Esophagus (tissue), 2 donors: Measurements from ENCODE around the gene SYNRG. TPM values are rescaled to one million over a fixed set of nuclear protein-coding genes. Genes with fewer than 3 reads are reported as not detected.
"Not testable (repeated sequence)": the region's sequence is repeated elsewhere in the genome, so short reads cannot be mapped to it uniquely, and the experiment has no call there.

Experiments used
- H3K27ac ChIP-seq, 2 donors: one replicate each; pipeline ENCODE4 v1.5.1; 2013; ENCODE audit warnings: low read depth in 2 of 2, mild to moderate bottlenecking in 2 of 2, inconsistent platforms in 1 of 2, low read length in 1 of 2, moderate library complexity in 1 of 2
- H3K27me3 ChIP-seq, 2 donors: one replicate each; pipeline ENCODE4 v1.6.1; 2013; ENCODE audit warnings: low read length in 2 of 2, control low read depth in 1 of 2, mild to moderate bottlenecking in 1 of 2; ENCODE audit not compliant: insufficient read depth in 2 of 2, control insufficient read depth in 1 of 2
- H3K36me3 ChIP-seq, 2 donors: one replicate each; pipeline ENCODE4 v1.6.1; 2013; ENCODE audit warnings: low read length in 1 of 2; ENCODE audit not compliant: control insufficient read depth in 2 of 2, insufficient read depth in 2 of 2
- H3K4me1 ChIP-seq, 2 donors: one replicate each; pipeline ENCODE4 v1.6.1; 2013; ENCODE audit warnings: low read length in 1 of 2; ENCODE audit not compliant: control insufficient read depth in 2 of 2, insufficient read depth in 2 of 2
- H3K4me3 ChIP-seq, 2 donors: one replicate each; pipeline ENCODE4 v1.5.1; 2013; ENCODE audit warnings: low read length in 2 of 2, mild to moderate bottlenecking in 2 of 2, low read depth in 1 of 2, moderate library complexity in 1 of 2
- H3K9me3 ChIP-seq, 2 donors: one replicate each; pipeline ENCODE4 v1.6.1; 2013; ENCODE audit warnings: mild to moderate bottlenecking in 2 of 2, low read depth in 1 of 2, low read length in 1 of 2, moderate library complexity in 1 of 2; ENCODE audit not compliant: control insufficient read depth in 2 of 2, insufficient read depth in 1 of 2
- WGBS, 2 donors: extraction: QIAGEN DNeasy Blood & Tissue Kit; methylation state at CpG; one replicate each; pipeline ENCODE4 v1.1.7; 2013; 5-methylcytosine and 5-hydroxymethylcytosine counted together
- polyA plus RNA-seq, 2 donors: library from polyadenylated mRNA; stranded (reverse); fragments of 200-250 nt; gene quantifications; one replicate each; pipeline ENCODE4 v1.2.3, GENCODE V29; 2013
- donor health status: healthy with polysubstance abuse.
- donor health status: Bipolar disorder and iron deficiency.

Gene SYNRG
- polyA plus RNA-seq, 2 donors = 7.6 to 8.2 TPM

DNA sequence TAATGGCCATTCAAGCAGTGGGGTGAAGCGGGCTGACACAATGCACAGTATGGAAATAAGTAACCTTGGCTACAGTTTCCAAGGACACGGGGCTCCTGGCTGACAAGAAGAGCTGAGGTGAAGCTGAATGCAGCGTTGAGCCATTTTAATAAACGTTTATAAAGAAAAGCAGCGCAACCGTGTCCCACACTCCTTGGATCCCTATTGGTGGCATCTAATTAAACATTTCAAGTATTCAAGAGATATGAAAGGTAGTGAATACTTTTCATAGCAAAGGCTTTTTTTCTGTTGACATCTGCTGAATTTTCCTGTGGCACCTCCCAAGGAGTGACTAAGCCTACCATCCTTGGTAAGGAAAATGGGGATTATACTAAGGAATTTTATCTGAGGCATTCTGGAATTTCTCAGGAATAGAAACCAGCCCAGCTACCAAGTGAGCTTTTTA is 93.1 kb downstream of the SYNRG start:
- Histone ChIP-seq H3K4me3 (no peak overlapping the region), H3K36me3 (peaks cover 2 to 18% of the 10 kb centered on the region in 2 donors), H3K27ac (no peak overlapping the region), H3K4me1 (no peaks in the 10 kb centered on the region), H3K27me3 (no peaks in the 10 kb centered on the region), H3K9me3 (no peaks in the 10 kb centered on the region)
- whole genome bisulfite sequencing, 2 donors = 71 to 72% methylated on average over 6 of the region's 6 CpGs

GRCh38 chr17:37513711-37514110 is 95.5 kb downstream of the SYNRG start:
- 85 to 92% methylated on average over 10 of the region's 10 CpGs for WGBS, 2 donors
- Histone ChIP-seq H3K4me3 (no peak overlapping the region), H3K9me3 (no peaks in the 10 kb centered on the region), H3K36me3 (peaks cover 0 to 15% of the 10 kb centered on the region in 2 donors), H3K27me3 (no peaks in the 10 kb centered on the region), H3K27ac (no peak overlapping the region), H3K4me1 (no peaks in the 10 kb centered on the region)

DNA sequence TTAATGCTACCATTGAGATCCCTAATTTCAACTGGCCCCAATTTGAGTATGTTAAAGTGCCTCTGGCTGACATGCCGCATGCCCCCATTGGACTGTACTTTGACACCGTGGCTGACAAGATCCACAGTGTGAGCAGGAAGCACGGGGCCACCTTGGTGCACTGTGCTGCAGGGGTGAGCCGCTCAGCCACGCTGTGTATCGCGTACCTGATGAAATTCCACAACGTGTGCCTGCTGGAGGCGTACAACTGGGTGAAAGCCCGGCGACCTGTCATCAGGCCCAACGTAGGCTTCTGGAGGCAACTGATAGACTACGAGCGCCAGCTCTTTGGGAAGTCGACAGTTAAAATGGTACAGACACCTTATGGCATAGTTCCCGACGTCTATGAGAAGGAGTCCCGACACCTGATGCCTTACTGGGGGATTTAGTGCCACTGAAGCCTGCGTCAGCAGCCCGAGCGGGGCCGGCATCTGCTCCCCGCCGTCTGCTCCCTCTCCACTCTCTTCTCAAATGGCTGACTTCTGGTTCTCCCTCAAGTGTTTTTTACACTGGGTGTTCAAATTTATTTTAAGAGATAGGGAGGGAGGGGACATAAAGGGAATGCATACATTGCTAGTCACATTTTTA is 96.7 kb downstream of the SYNRG start:
- H3K27ac ChIP-seq = no peak overlapping the region
- H3K9me3 ChIP-seq = no peaks in the 10 kb centered on the region
- no peak overlapping the region for H3K4me3 ChIP-seq
- peaks cover 0 to 15% of the 10 kb centered on the region in 2 donors for H3K36me3 ChIP-seq
- no peaks in the 10 kb centered on the region for H3K4me1 ChIP-seq
- WGBS, 2 donors = 82 to 83% methylated on average over 24 of the region's 24 CpGs
- no peaks in the 10 kb centered on the region for H3K27me3 ChIP-seq

DNA sequence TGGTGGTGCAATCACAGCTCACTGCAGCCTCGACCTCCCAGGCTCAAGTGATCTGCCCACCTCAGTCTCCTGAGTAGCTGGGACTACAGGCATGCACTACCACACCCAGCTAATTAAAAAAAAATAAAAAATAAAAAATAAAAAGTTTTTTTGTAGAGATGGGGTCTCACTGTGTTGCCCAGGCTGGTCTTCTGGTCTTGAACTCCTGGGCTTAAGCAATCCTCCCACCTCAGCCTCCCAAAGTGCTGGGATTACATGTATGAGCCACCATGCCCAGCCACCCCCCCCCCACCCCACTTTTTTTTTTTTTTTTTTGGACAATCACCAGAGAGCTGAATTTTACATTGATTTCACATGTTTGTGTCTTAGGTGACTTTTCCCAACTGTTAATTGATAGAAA is 97.6 kb downstream of the SYNRG start:
- 87 to 88% methylated on average over 1 of the region's 1 CpG for WGBS, 2 donors
- H3K27ac ChIP-seq, H3K9me3 ChIP-seq, H3K4me1 ChIP-seq, H3K27me3 ChIP-seq, H3K4me3 ChIP-seq: not testable (repeated sequence)
- H3K36me3 ChIP-seq = peaks cover 0 to 12% of the 10 kb centered on the region in 2 donors

- 95% methylated on average over 17 of the region's 17 CpGs for WGBS, 2 donors
- H3K27ac ChIP-seq = no peak overlapping the region
- H3K36me3 ChIP-seq = peaks cover 0 to 12% of the 10 kb centered on the region in 2 donors
- no peaks in the 10 kb centered on the region for H3K4me1 ChIP-seq
- no peaks in the 10 kb centered on the region for H3K9me3 ChIP-seq
- no peaks in the 10 kb centered on the region for H3K27me3 ChIP-seq
- H3K4me3 ChIP-seq = no peak overlapping the region
Measured at GRCh38 chr17:37510056-37510455, 99.2 kb downstream of the SYNRG start.

DNA sequence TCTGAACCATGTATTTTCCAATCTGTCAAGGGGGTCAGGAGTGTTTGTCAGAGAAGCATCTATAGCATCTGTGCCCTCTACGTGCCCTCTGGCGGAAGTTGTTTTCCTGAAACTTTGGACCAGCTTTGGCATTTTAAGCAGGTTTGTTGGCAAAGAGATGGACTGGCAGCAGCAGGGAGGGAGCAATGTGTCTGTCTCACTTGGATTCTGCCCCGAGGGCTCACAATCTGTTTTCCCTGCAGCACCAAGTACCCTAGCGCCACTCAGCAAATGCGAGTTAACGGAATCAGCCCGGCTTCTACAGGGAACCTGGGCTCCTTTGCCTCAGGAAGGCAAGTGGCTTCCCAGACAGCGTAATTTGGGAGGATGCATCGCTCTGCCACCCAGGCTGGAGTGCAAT is 102.1 kb downstream of the SYNRG start:
- Histone ChIP-seq H3K4me3 (no peak overlapping the region), H3K27ac (no peak overlapping the region), H3K36me3 (peaks cover 0 to 4% of the 10 kb centered on the region in 2 donors), H3K27me3 (no peaks in the 10 kb centered on the region), H3K4me1 (no peaks in the 10 kb centered on the region), H3K9me3 (no peaks in the 10 kb centered on the region)
- 84 to 88% methylated on average over 9 of the region's 9 CpGs for WGBS, 2 donors

DNA sequence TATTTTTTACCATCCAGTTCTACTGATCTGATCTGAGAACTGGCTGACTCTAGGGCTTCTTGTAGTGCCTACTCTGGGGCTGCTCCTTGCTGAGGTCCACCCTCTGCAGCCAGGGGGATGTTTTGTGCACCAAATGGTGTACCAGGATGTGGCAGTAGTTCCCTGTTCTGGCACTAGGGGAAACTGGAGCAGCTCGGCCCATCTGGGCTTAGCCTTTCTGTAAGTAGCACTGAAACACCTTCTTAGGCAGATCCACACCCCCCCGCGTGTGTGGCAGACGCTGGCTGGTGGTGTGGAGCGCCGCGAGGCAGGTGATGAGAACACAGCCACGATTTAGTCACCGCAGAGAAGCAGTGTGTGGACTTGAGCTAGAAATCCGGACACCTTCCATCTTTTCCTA is 102.5 kb downstream of the SYNRG start:
- Histone ChIP-seq H3K27me3 (no peaks in the 10 kb centered on the region), H3K27ac (no peak overlapping the region)
- 64 to 66% methylated on average over 10 of the region's 10 CpGs for WGBS, 2 donors

GRCh38 chr17:37505333-37505732 is 103.9 kb downstream of the SYNRG start:
- no peak overlapping the region for H3K4me3 ChIP-seq
- peaks cover 0 to 3% of the 10 kb centered on the region in 2 donors for H3K36me3 ChIP-seq
- no peaks in the 10 kb centered on the region for H3K27me3 ChIP-seq
- H3K4me1 ChIP-seq = no peaks in the 10 kb centered on the region
- H3K9me3 ChIP-seq = no peaks in the 10 kb centered on the region
- 78 to 81% methylated on average over 3 of the region's 3 CpGs for WGBS, 2 donors
- H3K27ac ChIP-seq = no peak overlapping the region

More for the DNA sequence above, 102.5 kb downstream of the SYNRG start:
- no peaks in the 10 kb centered on the region for H3K9me3 ChIP-seq
- H3K4me3 ChIP-seq = no peak overlapping the region
- no peaks in the 10 kb centered on the region for H3K4me1 ChIP-seq
- H3K36me3 ChIP-seq = peaks cover 0 to 3% of the 10 kb centered on the region in 2 donors

GRCh38 chr17:37503148-37503547 is 106.1 kb downstream of the SYNRG start:
- Histone ChIP-seq H3K4me3 (no peak overlapping the region), H3K27ac (no peak overlapping the region), H3K36me3 (no peaks in the 10 kb centered on the region), H3K27me3 (no peaks in the 10 kb centered on the region), H3K4me1 (no peaks in the 10 kb centered on the region), H3K9me3 (no peaks in the 10 kb centered on the region)
- WGBS, 2 donors = 91 to 95% methylated on average over 6 of the region's 6 CpGs
